Fibroblast of lung (primary cell): ENCODE results near the gene ZACN.

ENCODE experiments used
- CTCF ChIP-seq, 2 donors: IDR thresholded peaks in 1 of 2; conservative IDR thresholded peaks in 1 of 2; 1 replicate in 1 of 2; 2 replicates in 1 of 2; pipeline ENCODE4 v1.5.1; 2011 to 2012; ENCODE audit warnings: low read length in 2 of 2, control low read depth in 1 of 2, inconsistent platforms in 1 of 2, low read depth in 1 of 2, mild to moderate bottlenecking in 1 of 2
- EZH2 ChIP-seq: IDR thresholded peaks from 2 replicates; pipeline ENCODE4 v1.5.1; 2012; ENCODE audit warnings: low read length, control low read depth, mild to moderate bottlenecking; ENCODE audit errors: missing control alignments

GRCh38 chr17:76131692-76132573, 53.0 kb downstream of the ZACN start:
- no peak for TF ChIP-seq CTCF (conservative IDR thresholded peaks at IDR 0.05 in 1 of 2, IDR thresholded peaks at IDR 0.05 in 1 of 2; ENCODE audit: low read depth in 1 of 2, low read length in 2 of 2)
- no peak for TF ChIP-seq EZH2
